HG03378 (cell line): ENCODE results near the gene CYFIP2.

Source experiments
- ATAC-seq: cut with Tn5 transposase; IDR thresholded peaks from one replicate; pipeline ENCODE4 v1.9.1; 2021; ENCODE audit warnings: mild to moderate bottlenecking, moderate library complexity; ENCODE audit not compliant: unreplicated experiment

CYFIP2 gene

GRCh38 chr5:157352756-157353340, 86.9 kb downstream of the CYFIP2 start:
- no peak for ATAC-seq

- no peak for ATAC-seq
Measured at GRCh38 chr5:157354800-157355199, 88.9 kb downstream of the CYFIP2 start.

GRCh38 chr5:157356576-157356975, 90.7 kb downstream of the CYFIP2 start:
- ATAC-seq: no peak

- ATAC-seq: no peak
Measured at GRCh38 chr5:157357823-157358222, 91.9 kb downstream of the CYFIP2 start.

GRCh38 chr5:157358871-157359270, 92.9 kb downstream of the CYFIP2 start:
- ATAC-seq: no peak

GRCh38 chr5:157359356-157360055, 93.6 kb downstream of the CYFIP2 start:
- no peak for ATAC-seq

- ATAC-seq: no peak
Measured at GRCh38 chr5:157362012-157362411, 96.1 kb downstream of the CYFIP2 start.

- no peak for ATAC-seq
Measured at GRCh38 chr5:157362502-157362901, 96.6 kb downstream of the CYFIP2 start.

- ATAC-seq: no peak
Measured at GRCh38 chr5:157362982-157363381, 97.1 kb downstream of the CYFIP2 start.

- no peak for ATAC-seq
Measured at GRCh38 chr5:157365732-157366131, 99.8 kb downstream of the CYFIP2 start.

- ATAC-seq: no peak
Measured at GRCh38 chr5:157366741-157367674, 101.1 kb downstream of the CYFIP2 start.

GRCh38 chr5:157369507-157369906, 103.6 kb downstream of the CYFIP2 start:
- no peak for ATAC-seq

- ATAC-seq: no peak
Measured at GRCh38 chr5:157370967-157371366, 105.0 kb downstream of the CYFIP2 start.

- ATAC-seq: no peak
Measured at GRCh38 chr5:157371655-157372471, 105.9 kb downstream of the CYFIP2 start.

- ATAC-seq: no peak
Measured at GRCh38 chr5:157372472-157372822, 106.5 kb downstream of the CYFIP2 start.

GRCh38 chr5:157378509-157378908, 112.6 kb downstream of the CYFIP2 start:
- no peak for ATAC-seq

- no peak for ATAC-seq
Measured at GRCh38 chr5:157379983-157380382, 114.1 kb downstream of the CYFIP2 start.

GRCh38 chr5:157381746-157382145, 115.8 kb downstream of the CYFIP2 start:
- ATAC-seq: no peak

GRCh38 chr5:157382996-157383800, 117.3 kb downstream of the CYFIP2 start:
- ATAC-seq: no peak
